Liver (tissue), 9 donors: ENCODE data around the gene IFT80. TPM values are rescaled to one million over a fixed set of nuclear protein-coding genes. Genes with fewer than 3 reads are reported as not detected.
A peak's percentile ranks its signal among the peaks of the same experiment; 100 is the strongest.

Experiments
- DNase-seq: peaks from one replicate; pipeline ENCODE4 v3.0.0-alpha.2; 2017; ENCODE audit warnings: low spot score
- H3K27ac ChIP-seq, 2 donors: one replicate each; pipeline ENCODE4 v1.7.0; 2013; ENCODE audit warnings: inconsistent platforms in 2 of 2, low read length in 2 of 2, control low read depth in 1 of 2, low read depth in 1 of 2, mild to moderate bottlenecking in 1 of 2
- H3K27me3 ChIP-seq, 4 donors: one replicate each; pipeline versions ENCODE4 v1.6.1 to v1.7.0; 2013; ENCODE audit warnings: low read length in 3 of 4, inconsistent platforms in 1 of 4, mild to moderate bottlenecking in 1 of 4, moderate library complexity in 1 of 4; ENCODE audit not compliant: control insufficient read depth in 4 of 4, insufficient read depth in 4 of 4
- H3K36me3 ChIP-seq, 4 donors: one replicate each; pipeline versions ENCODE4 v1.6.1 to v1.7.0; 2013; ENCODE audit warnings: low read length in 3 of 4, mild to moderate bottlenecking in 3 of 4, low read depth in 1 of 4, moderate library complexity in 1 of 4; ENCODE audit not compliant: control insufficient read depth in 4 of 4, insufficient read depth in 3 of 4
- H3K4me1 ChIP-seq, 4 donors: one replicate each; pipeline versions ENCODE4 v1.6.1 to v1.7.0; 2013; ENCODE audit warnings: low read length in 3 of 4, mild to moderate bottlenecking in 3 of 4, moderate library complexity in 1 of 4; ENCODE audit not compliant: control insufficient read depth in 4 of 4, insufficient read depth in 4 of 4
- H3K4me3 ChIP-seq, 3 donors: one replicate each; pipeline versions ENCODE4 v1.6.1 to v1.7.0; 2013; ENCODE audit warnings: low read length in 3 of 3, control low read depth in 1 of 3, low read depth in 1 of 3, mild to moderate bottlenecking in 1 of 3
- H3K9ac ChIP-seq, 2 donors: one replicate each; pipeline ENCODE4 v1.7.0; 2013; ENCODE audit warnings: low read length in 2 of 2, mild to moderate bottlenecking in 2 of 2, moderate library complexity in 2 of 2, control low read depth in 1 of 2, low read depth in 1 of 2
- H3K9me3 ChIP-seq, 4 donors: one replicate each; pipeline versions ENCODE4 v1.6.1 to v1.7.0; 2013; ENCODE audit warnings: low read length in 3 of 4; ENCODE audit not compliant: control insufficient read depth in 4 of 4
- EGR1 ChIP-seq, 2 donors: IDR thresholded peaks; 2 replicates each; pipeline ENCODE4 v1.6.1; 2016 to 2018; ENCODE audit warnings: antibody characterized with exemption in 2 of 2, low read depth in 2 of 2
- FOXA2 ChIP-seq: IDR thresholded peaks from 2 replicates; pipeline ENCODE4 v1.6.1; 2016; ENCODE audit warnings: antibody characterized with exemption
- HNF4A ChIP-seq, 2 donors: conservative IDR thresholded peaks; 2 replicates each; pipeline ENCODE4 v1.6.1; 2016; ENCODE audit warnings: antibody characterized with exemption in 2 of 2, mild to moderate bottlenecking in 2 of 2
- JUND ChIP-seq, 2 donors: IDR thresholded peaks; 2 replicates each; pipeline ENCODE4 v1.6.1; 2016; ENCODE audit warnings: antibody characterized with exemption in 2 of 2
- MAX ChIP-seq: IDR thresholded peaks from 2 replicates; pipeline ENCODE4 v1.6.1; 2016; ENCODE audit warnings: antibody characterized with exemption
- RXRA ChIP-seq, 2 donors: IDR thresholded peaks; 2 replicates each; pipeline ENCODE4 v1.6.1; 2017 to 2018; ENCODE audit warnings: antibody characterized with exemption in 2 of 2, mild to moderate bottlenecking in 1 of 2
- TAF1 ChIP-seq: conservative IDR thresholded peaks from 2 replicates; pipeline ENCODE4 v1.6.1; 2016; ENCODE audit warnings: antibody characterized with exemption, mild to moderate bottlenecking
- YY1 ChIP-seq: IDR thresholded peaks from 2 replicates; pipeline ENCODE4 v1.6.1; 2016; ENCODE audit warnings: antibody characterized with exemption, mild to moderate bottlenecking
- ZBTB33 ChIP-seq: IDR thresholded peaks from 2 replicates; pipeline ENCODE4 v1.6.1; 2016; ENCODE audit warnings: antibody characterized with exemption
- WGBS: extraction: QIAGEN DNeasy Blood & Tissue Kit; methylation state at CpG from one replicate; pipeline ENCODE4 v1.1.7; 2013; 5-methylcytosine and 5-hydroxymethylcytosine counted together
- polyA plus RNA-seq, 2 donors: library from polyadenylated mRNA; stranded (reverse) in 1 of 2; unstranded in 1 of 2; fragments of 200-250 nt in 1 of 2; fragments of >200 nt in 1 of 2; fragmentation: Nextera tagmentation in 1 of 2; extraction: Ambion mirVana in 1 of 2; gene quantifications; one replicate each; pipeline versions ENCODE4 v1.2.1 to v1.2.3, GENCODE V29; 2013 to 2015
- total RNA-seq, 2 donors: library from RNA; depleted of rRNA; stranded (reverse); fragments of >200 nt; gene quantifications; one replicate each; pipeline ENCODE4 v1.2.3, GENCODE V29; 2014
- donor health status: healthy.
- donor health status: healthy.
- donor health status: healthy.
- donor health status: healthy.
- donor health status: healthy.

The IFT80 gene
- total and polyA plus RNA-seq, 4 donors: 3.5 to 15.7 (median 8.3) TPM

GRCh38 chr3:160374925-160375324, 24.1 kb downstream of the IFT80 start:
- WGBS: 43% methylated on average over 1 of the region's 1 CpG
- peaks cover 0 to 2% (median 0%) of the 10 kb centered on the region in 4 donors for H3K36me3 ChIP-seq
- H3K27ac ChIP-seq: no peak overlapping the region
- peaks cover 0 to 4% (median 1%) of the 10 kb centered on the region in 4 donors for H3K4me1 ChIP-seq
- no peaks in the 10 kb centered on the region for H3K9me3 ChIP-seq
- H3K27me3 ChIP-seq: no peaks in the 10 kb centered on the region
- TF ChIP-seq ZBTB33 (no peak), FOXA2 (peak; percentile 32)
- no peak overlapping the region for H3K9ac ChIP-seq
- H3K4me3 ChIP-seq: no peak overlapping the region
- DNase-seq: no peak

GRCh38 chr3:160374472-160374871, 24.6 kb downstream of the IFT80 start:
- Histone ChIP-seq H3K36me3 (peaks cover 0 to 2% (median 0%) of the 10 kb centered on the region in 4 donors), H3K4me1 (peaks cover 0 to 4% (median 1%) of the 10 kb centered on the region in 4 donors), H3K27ac (no peak overlapping the region), H3K27me3 (no peaks in the 10 kb centered on the region), H3K9me3 (no peaks in the 10 kb centered on the region), H3K4me3 (no peak overlapping the region), H3K9ac (no peak overlapping the region)
- peak in 1 of 2 donors; percentile 3 for TF ChIP-seq RXRA (IDR thresholded peaks at IDR 0.05)
- no peak for TF ChIP-seq MAX
- whole genome bisulfite sequencing: 39% methylated on average over 2 of the region's 2 CpGs
- no peak for DNase-seq

- WGBS: 97% methylated on average over 2 of the region's 2 CpGs
- H3K9me3 ChIP-seq: no peaks in the 10 kb centered on the region
- H3K27me3 ChIP-seq: no peaks in the 10 kb centered on the region
- no peak overlapping the region for H3K9ac ChIP-seq
- DNase-seq: no peak
- H3K4me3 ChIP-seq: no peak overlapping the region
- H3K4me1 ChIP-seq: peaks cover 0 to 4% (median 1%) of the 10 kb centered on the region in 4 donors
- TF ChIP-seq RXRA (IDR thresholded peaks at IDR 0.05): no peak
- H3K36me3 ChIP-seq: peaks cover 0 to 2% (median 0%) of the 10 kb centered on the region in 4 donors
- no peak overlapping the region for H3K27ac ChIP-seq
These were observed 25.4 kb downstream of the IFT80 start for GRCh38 chr3:160373655-160374054.

- Histone ChIP-seq H3K4me3 (no peak overlapping the region), H3K9ac (no peak overlapping the region), H3K9me3 (no peaks in the 10 kb centered on the region), H3K4me1 (peaks cover 0 to 4% (median 1%) of the 10 kb centered on the region in 4 donors), H3K36me3 (peaks cover 0 to 2% (median 0%) of the 10 kb centered on the region in 4 donors), H3K27ac (no peak overlapping the region), H3K27me3 (no peaks in the 10 kb centered on the region)
- no peak for DNase-seq
- TF ChIP-seq TAF1: no peak
- no peak for TF ChIP-seq ZBTB33
- no peak for TF ChIP-seq EGR1 (IDR thresholded peaks at IDR 0.05; ENCODE audit: low read depth in 2 of 2)
- no peak for TF ChIP-seq FOXA2
- no peak for TF ChIP-seq RXRA (IDR thresholded peaks at IDR 0.05)
- no peak for TF ChIP-seq YY1
- TF ChIP-seq JUND (IDR thresholded peaks at IDR 0.05): no peak
- TF ChIP-seq HNF4A (conservative IDR thresholded peaks at IDR 0.05): no peak
These were observed 26.2 kb downstream of the IFT80 start for GRCh38 chr3:160372780-160373179.
